Endothelial cell of umbilical vein (primary cell): ENCODE results near the gene LGALS14. TPM values are rescaled to one million over a fixed set of nuclear protein-coding genes. Genes with fewer than 3 reads are reported as not detected.

ENCODE experiments used
- BruUV-seq: library from RNA; stranded (reverse); fragments of 400-500 nt; replicated peaks from 2 replicates; lab custom pipeline; 2021; lab: Mats Ljungman, UMichigan
- CTCF ChIA-PET: fragments of 300-600, 350-600 bp; sonication (Branson Sonifier 250); formaldehyde crosslinking; loops from one replicate; lab custom pipeline; 2021; ENCODE audit warnings: antibody characterized with exemption, inconsistent platforms; lab: Charles Lee
- POLR2A ChIA-PET: fragments of 300-600, 350-600 bp; sonication (Branson Sonifier 250); formaldehyde crosslinking; loops from one replicate; lab custom pipeline; 2021; ENCODE audit warnings: antibody characterized with exemption, inconsistent platforms; lab: Charles Lee
- DNase-seq: peaks from one replicate; pipeline ENCODE4 v3.0.0-alpha.2; 2011; ENCODE audit warnings: low read depth, low spot score
- FAIRE-seq: peaks from 2 replicates; lab custom pipeline; 2011; peaks lifted over from hg19 to GRCh38; lab: Jason Lieb, UNC
- H2AFZ ChIP-seq: 2 replicates; pipeline ENCODE4 v1.6.0; 2012; ENCODE audit warnings: low read depth, low read length, control low read depth, inconsistent platforms
- H3K27ac ChIP-seq: 2 replicates; pipeline ENCODE4 v1.5.1; 2011; ENCODE audit warnings: low read depth, mild to moderate bottlenecking, control low read depth, low read length, moderate library complexity; ENCODE audit not compliant: insufficient read depth
- H3K27me3 ChIP-seq, 2 experiments: 2 replicates each; pipeline versions ENCODE4 v1.6.0 to v1.6.1; 2011; ENCODE audit warnings: low read length in 2 of 2, mixed read lengths in 1 of 2; ENCODE audit not compliant: control insufficient read depth in 2 of 2, insufficient read depth in 2 of 2
- H3K36me3 ChIP-seq, 2 experiments: 2 replicates in 1 of 2; 3 replicates in 1 of 2; pipeline ENCODE4 v1.5.1; 2011; ENCODE audit warnings: low read length in 2 of 2, mild to moderate bottlenecking in 1 of 2, moderate library complexity in 1 of 2; ENCODE audit not compliant: control insufficient read depth in 2 of 2, insufficient read depth in 2 of 2; ENCODE audit errors: extremely low read depth in 1 of 2
- H3K4me1 ChIP-seq: 3 replicates; pipeline ENCODE4 v1.5.1; 2011; ENCODE audit warnings: mild to moderate bottlenecking, low read length; ENCODE audit not compliant: control insufficient read depth, insufficient read depth; ENCODE audit errors: extremely low read depth
- H3K4me2 ChIP-seq: 2 replicates; pipeline ENCODE4 v1.6.1; 2011; ENCODE audit warnings: low read length, control low read depth, mixed read lengths; ENCODE audit not compliant: insufficient read depth
- H3K4me3 ChIP-seq, 3 experiments: fragments of 200-600 bp in 1 of 3; sonication (generic), shearing (Covaris generic) in 1 of 3; replicated peaks in 1 of 3; 2 replicates each; pipeline ENCODE4 v1.5.1; 2011 to 2016; ENCODE audit warnings: control low read depth in 3 of 3, low read length in 3 of 3, mild to moderate bottlenecking in 2 of 3, inconsistent platforms in 1 of 3, low read depth in 1 of 3, moderate library complexity in 1 of 3; ENCODE audit not compliant: insufficient read depth in 1 of 3
- H3K79me2 ChIP-seq: 2 replicates; pipeline ENCODE4 v1.6.0; 2012; ENCODE audit warnings: low read length, inconsistent platforms; ENCODE audit not compliant: control insufficient read depth, insufficient read depth
- H3K9ac ChIP-seq: replicated peaks from 2 replicates; pipeline ENCODE3; 2011; ENCODE audit warnings: low read length, control low read depth; ENCODE audit not compliant: insufficient read depth; ENCODE audit errors: extremely low read depth
- H3K9me1 ChIP-seq: replicated peaks from 3 replicates; pipeline ENCODE4 v1.6.0; 2011; ENCODE audit warnings: mild to moderate bottlenecking, low read length; ENCODE audit not compliant: control insufficient read depth, insufficient read depth; ENCODE audit errors: extremely low read depth
- H3K9me3 ChIP-seq: replicated peaks from 2 replicates; pipeline ENCODE4 v1.5.1; 2012; ENCODE audit warnings: low read length, inconsistent platforms; ENCODE audit not compliant: control insufficient read depth, insufficient read depth
- H4K20me1 ChIP-seq: replicated peaks from 2 replicates; pipeline ENCODE3; 2011; ENCODE audit warnings: mild to moderate bottlenecking, low read length; ENCODE audit not compliant: control insufficient read depth, insufficient read depth; ENCODE audit errors: extremely low read depth
- CTCF ChIP-seq, 2 donors: IDR thresholded peaks; 1 replicate in 1 of 2; 2 replicates in 1 of 2; pipeline ENCODE4 v1.5.1; 2011; ENCODE audit warnings: low read length in 2 of 2, mild to moderate bottlenecking in 2 of 2, moderate library complexity in 2 of 2, control low read depth in 1 of 2, inconsistent platforms in 1 of 2, low read depth in 1 of 2; ENCODE audit not compliant: insufficient read depth in 1 of 2; ENCODE audit errors: extremely low read depth in 1 of 2
- EZH2 ChIP-seq: IDR thresholded peaks from 2 replicates; pipeline ENCODE4 v1.6.1; 2012; ENCODE audit warnings: borderline replicate concordance, low read depth, mild to moderate bottlenecking, moderate library complexity, low read length, inconsistent platforms; ENCODE audit not compliant: severe bottlenecking
- FOS ChIP-seq: IDR thresholded peaks from 2 replicates; pipeline ENCODE4 v1.6.1; 2011; ENCODE audit warnings: mild to moderate bottlenecking, low read length, moderate library complexity, borderline replicate concordance; ENCODE audit not compliant: insufficient read depth
- GATA2 ChIP-seq: IDR thresholded peaks from 2 replicates; pipeline ENCODE4 v1.7.0; 2011; ENCODE audit warnings: low read depth, mild to moderate bottlenecking, moderate library complexity, mixed read lengths, low read length; ENCODE audit not compliant: insufficient read length, insufficient read depth
- JUN ChIP-seq: IDR thresholded peaks from 2 replicates; pipeline ENCODE4 v1.6.1; 2011; ENCODE audit warnings: borderline replicate concordance, low read depth; ENCODE audit not compliant: insufficient read length, insufficient read depth
- MYC ChIP-seq: IDR thresholded peaks from one replicate; pipeline ENCODE4 v1.6.1; 2011; ENCODE audit warnings: mild to moderate bottlenecking, low read depth, low read length
- POLR2A ChIP-seq: IDR thresholded peaks from 2 replicates; pipeline ENCODE4 v1.6.1; 2012; ENCODE audit warnings: low read depth, mild to moderate bottlenecking, control low read depth, low read length
- POLR2AphosphoS5 ChIP-seq: IDR thresholded peaks from 2 replicates; pipeline ENCODE4 v1.6.1; 2012; ENCODE audit warnings: low read depth, mild to moderate bottlenecking, control low read depth, low read length, moderate library complexity; ENCODE audit not compliant: insufficient read depth
- dilution Hi-C: fragments of 300-500 bp; cut with MboI; formaldehyde crosslinking; loops from one replicate; pipeline ENCODE4 v1.15.0; 2019; ENCODE audit warnings: low sequenced_read_pairs; ENCODE audit not compliant: extremely low pct_ligation_motif_present
- intact Hi-C: fragments of 100-400 bp; cut with micrococcal nuclease; formaldehyde crosslinking; loops from one replicate; pipeline ENCODE4 v1.10.0; 2022
- polyA plus RNA-seq, 4 experiments: library from polyadenylated mRNA; depleted of rRNA in 3 of 4; stranded (reverse) in 3 of 4; unstranded in 1 of 4; fragments of >200 nt; gene quantifications; 2 replicates each; pipeline versions ENCODE4 v1.2.1 to v1.2.3, GENCODE V29; 2011 to 2012; ENCODE audit warnings: missing spikeins in 1 of 4
- total RNA-seq: library from RNA; stranded (reverse); gene quantifications from 2 replicates; pipeline ENCODE4 v1.2.3, GENCODE V29; 2021
- TF ChIP-seq, protein P1 (sequence below): IDR thresholded peaks from 2 replicates; pipeline ENCODE4 v1.6.1; 2011; ENCODE audit not compliant: insufficient read depth, insufficient read length

LGALS14 gene
- total and polyA plus RNA-seq, 2 donors (not counting 3 experiments of a cell fraction or from before 2014, with no cell fraction given), result not detected

DNA sequence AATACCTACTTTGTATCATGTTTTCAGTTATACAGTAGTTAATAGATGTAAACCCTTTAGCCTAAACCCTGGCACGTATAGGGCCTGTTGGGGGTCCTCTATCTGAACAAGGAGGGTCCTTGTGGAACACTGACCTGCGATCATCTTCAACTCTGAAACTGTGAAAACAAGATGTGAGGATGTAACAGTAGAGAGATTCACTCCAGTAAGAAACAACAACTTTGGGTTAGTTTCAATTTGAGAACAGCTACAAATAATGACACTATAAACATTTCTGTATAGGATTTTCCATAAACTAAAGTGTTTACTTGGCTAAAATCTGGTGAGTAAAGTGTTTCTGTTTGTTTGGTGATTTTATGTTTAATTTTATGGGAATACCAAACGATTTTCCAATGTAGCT, 31.4 kb downstream of the LGALS14 start:
- no peak overlapping the region for H3K27ac ChIP-seq
- H3K9ac ChIP-seq, result no peak overlapping the region
- H3K27me3 ChIP-seq, result peaks cover 0 to 3% of the 10 kb centered on the region in 2 experiments
- no peaks in the 10 kb centered on the region for H3K9me1 ChIP-seq
- H3K4me3 ChIP-seq, result no peak overlapping the region
- no peaks in the 10 kb centered on the region for H4K20me1 ChIP-seq
- dilution Hi-C loops, result no loop called here
- BruUV-seq, result no TSS peak
- DNase-seq, result no peak
- CTCF ChIA-PET, result no interaction called here
- no peaks in the 10 kb centered on the region for H3K36me3 ChIP-seq
- H2AFZ ChIP-seq, result no peak overlapping the region
- no peak for FAIRE-seq
- intact Hi-C loops, result no loop called here
- POLR2A ChIA-PET, result no interaction called here
- TF ChIP-seq JUN (no peak), CTCF (IDR thresholded peaks at IDR 0.05; ENCODE audit: extremely low read depth in 1 of 2, insufficient read depth in 1 of 2, low read depth in 1 of 2, low read length in 2 of 2) (no peak), POLR2AphosphoS5 (no peak), GATA2 (no peak), POLR2A (no peak), EZH2 (no peak), MYC (no peak), FOS (no peak)
- TF ChIP-seq, protein P1, sequence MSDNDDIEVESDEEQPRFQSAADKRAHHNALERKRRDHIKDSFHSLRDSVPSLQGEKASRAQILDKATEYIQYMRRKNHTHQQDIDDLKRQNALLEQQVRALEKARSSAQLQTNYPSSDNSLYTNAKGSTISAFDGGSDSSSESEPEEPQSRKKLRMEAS, result no peak
- no peaks in the 10 kb centered on the region for H3K79me2 ChIP-seq
- no peaks in the 10 kb centered on the region for H3K4me1 ChIP-seq
- H3K4me2 ChIP-seq, result no peak overlapping the region
- no peaks in the 10 kb centered on the region for H3K9me3 ChIP-seq
